GM19324 (cell line): ENCODE measurements around the gene SMPD3.

Experiments
- ATAC-seq: cut with Tn5 transposase; IDR thresholded peaks from one replicate; pipeline ENCODE4 v1.9.1; 2021; ENCODE audit warnings: mild to moderate bottlenecking, moderate library complexity; ENCODE audit not compliant: unreplicated experiment, low FRiP score

Gene SMPD3

GRCh38 chr16:68360547-68360946 lies 87.8 kb downstream of the SMPD3 start:
- ATAC-seq, result no peak

GRCh38 chr16:68359398-68360191 lies 88.7 kb downstream of the SMPD3 start:
- ATAC-seq, result no peak

DNA sequence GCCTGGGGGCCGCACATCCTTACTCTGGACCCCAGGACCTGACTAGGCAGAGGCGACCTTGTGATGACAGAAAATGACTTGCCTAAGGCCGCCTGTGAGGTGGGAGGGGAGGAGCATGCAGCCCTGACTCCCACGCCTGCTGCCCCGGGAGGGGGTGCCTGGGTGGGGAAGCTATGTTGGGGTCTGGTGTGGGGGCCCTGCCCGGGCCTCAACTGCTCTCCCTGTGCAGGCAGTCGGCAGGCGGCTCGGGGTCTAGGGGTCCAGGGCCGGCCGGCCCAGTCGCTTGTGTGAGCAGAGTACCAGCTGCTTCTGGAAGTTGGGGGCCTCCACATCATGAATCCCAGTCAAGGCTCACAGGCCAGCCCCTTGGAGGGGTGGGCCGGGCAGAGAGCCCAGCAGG lies 89.4 kb downstream of the SMPD3 start:
- ATAC-seq, result no peak

GRCh38 chr16:68357923-68358322 lies 90.4 kb downstream of the SMPD3 start:
- ATAC-seq, result no peak

- ATAC-seq, result no peak
Observed at GRCh38 chr16:68357521-68357922, 90.8 kb downstream of the SMPD3 start.

- ATAC-seq, result no peak
Observed at GRCh38 chr16:68356919-68357286, 91.4 kb downstream of the SMPD3 start.

DNA sequence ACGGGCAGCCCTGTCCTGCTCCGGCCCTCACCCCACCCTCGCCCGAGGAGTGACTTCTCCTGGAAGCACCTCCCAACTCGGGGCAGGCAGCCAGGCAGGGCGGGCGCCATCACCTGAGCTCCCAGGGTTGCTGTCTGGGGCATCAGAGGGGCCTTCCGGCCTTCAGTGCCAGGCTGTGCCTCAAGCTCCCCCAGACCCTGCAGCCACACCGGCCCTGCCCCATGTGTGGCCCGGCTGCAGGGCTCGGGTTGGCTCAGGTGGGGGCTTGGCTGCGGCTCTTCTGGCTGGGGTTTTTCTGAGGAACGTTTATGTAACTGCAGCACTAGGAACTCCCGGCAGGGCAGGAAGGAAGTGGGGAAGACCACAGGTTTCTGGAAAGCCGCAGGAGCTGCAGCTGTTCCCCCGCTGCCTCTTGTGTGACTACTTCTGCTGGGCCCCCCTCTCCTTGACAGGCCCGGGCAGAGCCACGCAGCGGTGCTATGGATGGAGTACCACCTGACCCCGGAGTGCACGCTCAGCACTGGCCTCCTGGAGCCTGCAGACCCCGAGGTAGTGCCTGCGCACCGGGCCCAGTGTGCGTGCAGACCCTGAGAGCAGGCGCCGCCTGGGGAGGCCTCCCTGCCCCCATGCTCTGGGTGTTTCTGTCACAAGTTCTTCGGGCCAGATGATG lies 91.9 kb downstream of the SMPD3 start:
- peak; percentile 61 for ATAC-seq

- ATAC-seq, result no peak
Observed at GRCh38 chr16:68355447-68356248, 92.7 kb downstream of the SMPD3 start.

GRCh38 chr16:68354816-68355215 lies 93.5 kb downstream of the SMPD3 start:
- ATAC-seq, result no peak

DNA sequence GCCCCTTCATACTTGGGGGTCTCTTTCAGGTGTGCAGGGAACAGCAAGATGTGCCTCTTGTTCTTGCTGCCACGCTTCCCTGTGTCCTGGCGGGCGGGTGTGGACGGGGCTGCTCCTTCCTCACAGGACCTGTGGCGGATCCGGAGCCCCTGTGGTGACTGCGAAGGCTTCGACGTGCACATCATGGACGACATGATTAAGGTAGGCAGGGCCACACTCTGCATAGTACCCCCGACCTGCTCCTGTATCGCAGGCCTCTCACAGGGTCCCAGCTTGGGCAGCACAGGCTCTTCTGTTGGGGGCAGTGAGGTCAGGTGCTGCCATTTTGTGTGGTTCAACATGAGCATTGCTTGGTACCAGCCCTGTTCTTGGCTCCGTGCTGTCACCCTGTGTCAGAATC lies 94.9 kb downstream of the SMPD3 start:
- no peak for ATAC-seq

DNA sequence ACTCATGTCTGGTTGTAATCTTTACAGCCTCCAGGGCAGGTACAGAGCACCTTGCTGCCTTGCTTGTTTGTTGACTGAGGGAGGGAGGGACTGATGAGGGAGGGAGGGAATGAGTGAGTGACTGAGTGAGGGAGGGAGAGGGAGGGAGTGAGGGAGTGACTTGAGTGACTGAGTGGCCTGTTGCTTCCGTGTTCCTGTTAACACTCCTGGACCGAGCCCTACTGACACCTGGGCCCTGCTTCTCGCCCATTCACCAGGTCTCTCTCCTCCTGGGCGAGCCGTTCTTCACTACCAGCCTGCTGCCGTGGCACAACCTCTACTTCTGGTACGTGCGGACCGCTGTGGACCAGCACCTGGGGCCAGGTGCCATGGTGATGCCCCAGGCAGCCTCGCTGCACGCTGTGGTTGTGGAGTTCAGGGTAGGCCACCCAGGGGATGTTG lies 96.3 kb downstream of the SMPD3 start:
- ATAC-seq, result no peak

DNA sequence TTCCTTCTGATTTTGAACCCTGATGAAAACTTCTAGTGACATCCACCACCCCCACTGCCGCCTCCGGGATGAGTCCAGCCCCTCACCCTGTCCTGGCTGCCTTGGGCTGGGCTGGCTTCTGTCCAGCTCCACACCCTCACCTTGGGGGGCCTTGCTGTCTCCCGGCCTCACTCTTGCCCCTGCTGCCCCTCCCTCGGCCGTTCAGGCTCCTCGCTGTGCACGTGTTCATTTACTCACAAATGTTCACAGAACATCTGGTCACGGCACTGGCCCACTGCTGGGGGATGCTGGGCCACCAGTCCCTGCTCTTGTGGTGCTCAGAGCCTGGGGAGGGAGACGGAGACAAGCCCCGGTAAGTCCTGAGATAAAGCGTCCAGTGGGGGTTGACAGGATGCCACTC lies 96.8 kb downstream of the SMPD3 start:
- ATAC-seq, result no peak

GRCh38 chr16:68350813-68351350 lies 97.4 kb downstream of the SMPD3 start:
- no peak for ATAC-seq

DNA sequence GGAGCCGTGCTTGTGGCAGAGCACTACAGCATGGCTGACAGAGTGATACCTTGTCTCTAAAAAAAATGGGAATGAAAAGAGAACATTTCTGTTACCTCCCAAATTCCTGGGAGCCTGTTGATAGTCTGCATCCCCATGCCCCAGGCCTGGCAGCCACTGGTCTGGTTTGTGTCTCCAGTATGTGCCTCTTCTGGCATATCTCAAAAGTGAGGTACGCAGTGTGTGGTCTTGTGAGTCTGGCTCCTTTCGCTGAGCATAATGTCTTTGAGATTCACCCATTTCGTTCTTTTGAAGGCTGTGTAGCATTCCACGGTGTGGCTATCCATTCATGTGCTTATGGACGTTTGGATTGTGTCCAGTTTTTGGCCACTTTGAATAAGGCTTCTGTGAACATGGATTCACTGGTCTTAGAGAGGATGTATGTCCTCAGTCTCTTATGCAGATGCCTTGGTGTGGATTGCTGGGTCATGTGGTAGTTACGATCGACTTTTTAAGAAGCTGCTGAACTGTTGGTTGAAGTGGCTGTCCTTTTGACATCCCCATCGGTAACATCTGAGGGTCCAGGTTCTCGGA lies 98.4 kb downstream of the SMPD3 start:
- ATAC-seq, result no peak

DNA sequence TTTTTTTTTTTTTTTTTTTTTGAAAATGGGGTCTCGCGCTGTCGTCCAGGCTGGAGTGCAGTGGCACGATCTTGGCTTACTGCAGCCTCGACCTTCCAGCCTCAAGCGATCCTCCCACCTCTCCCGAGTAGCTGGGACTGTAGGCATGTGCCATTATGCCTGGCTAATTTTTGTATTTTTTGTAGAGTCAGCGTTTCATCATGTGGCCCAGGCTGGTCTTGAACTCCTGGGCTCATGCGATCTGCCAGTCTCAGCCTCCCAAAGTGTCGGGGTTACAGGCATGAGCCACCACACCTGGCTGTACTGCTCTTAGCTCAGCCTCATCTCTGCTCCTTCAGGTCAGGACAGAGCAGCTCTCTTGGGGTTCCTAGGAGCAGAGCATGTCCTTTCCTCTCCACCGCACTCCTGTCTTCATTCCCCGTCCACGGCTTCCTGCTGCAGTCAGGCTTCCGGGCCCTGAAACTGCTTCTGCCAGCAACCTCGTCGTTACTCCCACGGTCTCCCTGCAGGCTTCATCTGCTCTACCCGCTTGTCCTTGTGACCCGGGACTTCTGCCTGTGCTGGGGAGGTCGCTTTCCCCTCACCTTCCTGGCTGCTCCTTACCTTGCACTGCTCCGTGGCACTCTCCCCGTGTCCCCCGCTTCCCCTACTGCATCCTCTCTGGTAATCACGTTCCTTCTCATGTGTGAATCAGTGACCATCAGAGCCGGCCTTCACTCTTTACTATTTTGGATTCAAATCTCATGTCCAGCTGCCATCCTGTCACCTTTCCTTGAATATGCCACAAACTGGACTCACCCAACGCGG lies 99.5 kb downstream of the SMPD3 start:
- ATAC-seq, result no peak

DNA sequence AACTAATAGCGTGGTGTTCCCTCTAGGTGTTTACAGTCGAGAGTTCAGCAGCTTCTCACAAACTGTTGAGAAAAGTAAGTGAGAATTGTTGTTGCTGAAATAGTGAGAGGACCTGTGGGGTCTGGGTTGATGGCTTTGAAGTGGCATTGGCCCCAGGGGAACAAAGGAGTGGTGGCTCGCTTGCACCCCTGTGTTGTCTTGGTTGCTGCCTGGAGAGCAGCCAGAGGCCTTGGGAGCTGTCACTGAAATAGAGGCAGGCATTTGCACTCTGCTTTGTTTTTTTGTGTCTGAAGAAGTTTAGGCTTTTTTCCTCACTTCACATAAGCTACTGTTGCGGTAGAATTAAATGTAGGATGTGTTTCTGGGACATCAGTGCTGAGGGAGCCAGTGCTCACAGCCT lies 100.7 kb downstream of the SMPD3 start:
- ATAC-seq, result no peak

GRCh38 chr16:68346892-68347480 lies 101.3 kb downstream of the SMPD3 start:
- ATAC-seq, result no peak

DNA sequence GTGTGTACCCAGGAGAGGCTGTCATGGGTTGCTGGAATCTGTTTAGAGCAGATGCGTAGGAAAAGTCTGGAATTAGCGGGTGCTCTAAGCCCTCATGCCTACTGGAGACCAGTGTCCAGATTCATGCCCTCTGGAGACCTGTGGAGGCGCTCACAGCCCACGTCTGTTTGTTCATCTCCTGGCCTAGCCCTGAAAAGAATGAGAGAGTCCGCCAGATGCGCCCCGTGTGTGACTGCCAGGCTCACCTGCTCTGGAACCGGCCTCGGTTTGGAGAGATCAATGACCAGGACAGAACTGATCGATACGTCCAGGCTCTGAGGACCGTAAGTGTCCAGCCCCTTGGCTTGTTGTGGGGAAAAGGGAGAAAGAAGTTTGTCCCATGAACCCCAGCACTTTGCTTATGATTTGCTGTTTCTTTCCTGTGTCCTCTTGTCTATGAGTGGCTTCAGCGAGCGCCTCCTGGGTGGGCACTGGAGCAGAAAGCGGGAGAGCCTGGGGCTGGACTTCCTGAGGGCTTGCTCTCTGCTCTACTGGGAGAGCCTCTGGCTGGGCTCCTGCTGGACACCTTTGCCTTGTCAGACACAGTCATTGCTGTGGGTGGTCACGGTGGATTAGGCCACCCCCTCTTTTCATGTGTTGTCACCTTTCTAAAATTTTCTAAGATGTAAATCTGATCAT lies 102.2 kb downstream of the SMPD3 start:
- ATAC-seq, result no peak

DNA sequence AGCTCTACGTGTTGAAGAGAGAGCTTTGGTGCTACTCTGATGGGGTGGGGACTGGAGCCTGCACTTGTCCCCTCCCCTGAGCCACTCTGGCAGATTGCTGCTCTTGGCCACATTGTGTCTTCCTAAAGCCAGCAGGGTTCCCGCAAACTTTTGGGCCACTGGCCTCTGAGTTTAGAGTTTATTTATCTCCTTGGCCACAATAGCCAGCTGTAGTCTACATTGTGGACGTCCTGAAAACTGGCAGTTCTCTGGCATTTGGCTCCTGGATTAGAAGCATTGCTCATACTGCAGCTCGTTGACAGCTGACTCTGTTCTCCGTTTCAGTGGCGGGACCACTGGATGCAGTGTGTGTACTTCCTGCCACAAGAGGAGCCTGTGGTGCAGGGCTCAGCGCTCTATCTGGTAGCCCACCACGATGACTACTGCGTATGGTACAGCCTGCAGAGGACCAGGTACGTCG lies 102.9 kb downstream of the SMPD3 start:
- ATAC-seq, result no peak
